Measurements from ENCODE around the gene CBLN3.

DNA sequence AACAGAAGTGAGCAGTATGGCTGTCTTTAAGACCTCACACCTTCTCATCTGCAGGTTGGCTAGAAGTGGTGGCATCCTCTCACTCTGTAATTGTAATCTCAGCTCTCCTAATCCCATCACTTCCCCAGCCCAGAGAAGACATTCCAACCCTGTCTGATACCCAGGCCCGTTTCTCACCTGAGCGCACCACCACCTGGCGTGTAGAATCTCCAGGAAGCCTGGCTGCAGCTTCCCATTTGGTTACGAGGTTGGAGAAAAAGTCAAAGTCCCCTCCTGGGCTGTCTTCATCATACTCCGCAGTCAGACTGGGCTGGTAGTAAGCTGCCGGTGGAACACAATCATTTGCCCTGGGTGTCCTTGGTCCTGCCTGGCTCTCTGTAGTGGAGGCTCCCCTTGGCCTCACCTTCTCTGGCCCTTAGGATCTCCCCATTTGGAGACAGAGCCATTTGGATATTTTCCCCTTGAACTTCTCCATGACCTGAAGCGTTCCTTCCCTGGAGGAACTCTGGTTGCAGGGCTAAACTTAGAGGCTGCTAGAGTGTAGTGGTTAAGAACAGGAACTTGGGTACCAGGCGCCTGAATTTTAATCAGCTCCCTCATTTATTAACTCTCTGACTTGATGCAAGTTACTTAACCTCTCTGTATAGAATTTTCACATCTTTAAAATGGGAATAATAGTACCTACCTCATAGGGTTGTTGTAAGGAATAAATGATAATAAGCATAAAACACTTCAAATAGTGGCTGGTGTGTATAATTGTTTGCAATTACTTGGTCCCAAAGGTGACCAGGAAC, 11.3 kb upstream of the CBLN3 start:
- no peak for TF ChIP-seq CTCF (IDR thresholded peaks at IDR 0.05)
- TF ChIP-seq POLR2A (IDR thresholded peaks at IDR 0.05), result no peak
- no peak for TF ChIP-seq EP300 (IDR thresholded peaks at IDR 0.05)

Data from tibial nerve (tissue), 4 donors.